ENCODE results near the gene GKAP1.

GKAP1 gene

GRCh38 chr9:83699615-83700014, 118.0 kb downstream of the GKAP1 start:
- Histone ChIP-seq H3K23ac (ENCODE audit: low read depth, low read length, poor library complexity) (no peak overlapping the region), H2AK5ac (ENCODE audit: low read depth, low read length) (no peak overlapping the region), H3K14ac (ENCODE audit: low read length) (no peak overlapping the region), H3K4me3 (ENCODE audit: low read length in 2 of 2) (no peak overlapping the region), H2BK12ac (ENCODE audit: low read length) (no peak overlapping the region), H3K4ac (ENCODE audit: low read length) (no peak overlapping the region), H4K8ac (ENCODE audit: low read depth, low read length) (no peak overlapping the region), H3K4me1 (ENCODE audit: control insufficient read depth in 2 of 2, insufficient read depth in 1 of 2, low read depth in 1 of 2, low read length in 2 of 2) (peaks cover 0 to 1% of the 10 kb centered on the region in 2 donors), H3K79me1 (ENCODE audit: low read depth, low read length) (peaks cover 6% of the 10 kb centered on the region), H3K36me3 (replicated peaks in 1 of 2; ENCODE audit: control insufficient read depth in 2 of 2, insufficient read depth in 2 of 2, low read length in 2 of 2) (peaks cover 0 to 34% of the 10 kb centered on the region in 2 donors), H2BK5ac (ENCODE audit: low read length) (no peak overlapping the region), H3K27me3 (ENCODE audit: control insufficient read depth in 3 of 3, insufficient read depth in 3 of 3, low read depth in 1 of 3, low read length in 3 of 3) (no peaks in the 10 kb centered on the region), H3K9ac (ENCODE audit: low read depth, low read length, poor library complexity) (no peak overlapping the region), H3K4me2 (ENCODE audit: insufficient read depth, low read length, poor library complexity, severe bottlenecking) (no peak overlapping the region), H3K18ac (ENCODE audit: low read length) (no peak overlapping the region), H4K91ac (ENCODE audit: low read depth, low read length, poor library complexity) (no peak overlapping the region), H2BK15ac (ENCODE audit: low read length) (no peak overlapping the region), H2AFZ (ENCODE audit: low read length) (no peak overlapping the region), H3K27ac (replicated peaks; ENCODE audit: low read length) (no peak overlapping the region), H2BK120ac (ENCODE audit: low read depth, low read length) (no peak overlapping the region), H3K9me3 (replicated peaks in 1 of 2; ENCODE audit: control insufficient read depth in 2 of 2, insufficient read depth in 1 of 2, low read depth in 1 of 2, low read length in 2 of 2) (peaks cover 0 to 7% of the 10 kb centered on the region in 2 donors)
- no CpG with 5 or more reads among the region's 3 CpGs for WGBS, 2 donors (ENCODE audit: extremely low coverage in 2 of 2, insufficient read length in 2 of 2, insufficient replicate concordance in 1 of 2)
- DNase-seq (ENCODE audit: low spot score): no peak

DNA sequence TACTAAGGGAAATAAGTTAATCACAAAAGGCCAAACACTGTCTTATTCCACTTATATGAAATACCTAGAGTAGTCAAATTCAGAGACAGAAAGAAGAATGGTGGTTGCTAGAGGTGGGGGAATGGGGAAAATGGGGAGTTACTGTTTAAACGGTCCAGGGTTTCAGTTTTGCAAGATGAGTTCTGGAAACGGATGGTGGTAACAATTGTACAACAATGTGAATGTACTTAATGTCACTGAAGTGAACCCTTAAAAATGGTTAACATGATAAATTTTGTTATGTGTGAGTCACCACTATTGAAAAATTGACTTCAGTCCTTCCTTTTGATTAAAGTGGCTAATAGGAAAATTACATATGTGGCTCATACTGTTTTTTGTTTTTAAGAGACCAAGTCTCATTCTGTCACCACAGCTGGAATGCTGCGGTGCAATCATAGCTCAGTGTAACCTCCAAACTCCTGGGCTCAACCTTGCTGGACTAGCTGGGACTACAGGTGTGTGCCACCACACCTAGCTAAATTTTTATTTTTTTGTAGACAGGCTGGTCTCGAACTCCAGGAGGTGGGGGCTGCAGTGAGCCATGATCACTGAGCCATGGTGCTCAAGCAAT, 118.5 kb downstream of the GKAP1 start:
- Histone ChIP-seq H2BK5ac (ENCODE audit: low read length) (no peak overlapping the region), H3K36me3 (replicated peaks in 1 of 2; ENCODE audit: control insufficient read depth in 2 of 2, insufficient read depth in 2 of 2, low read length in 2 of 2) (peaks cover 0 to 29% of the 10 kb centered on the region in 2 donors), H3K14ac (ENCODE audit: low read length) (no peak overlapping the region), H3K18ac (ENCODE audit: low read length) (no peak overlapping the region), H2AK5ac (ENCODE audit: low read depth, low read length) (no peak overlapping the region), H3K4ac (ENCODE audit: low read length) (no peak overlapping the region), H2BK120ac (ENCODE audit: low read depth, low read length) (no peak overlapping the region), H3K27ac (replicated peaks; ENCODE audit: low read length) (no peak overlapping the region), H3K9me3 (replicated peaks in 1 of 2; ENCODE audit: control insufficient read depth in 2 of 2, insufficient read depth in 1 of 2, low read depth in 1 of 2, low read length in 2 of 2) (peaks cover 0 to 7% of the 10 kb centered on the region in 2 donors), H3K23ac (ENCODE audit: low read depth, low read length, poor library complexity) (no peak overlapping the region), H3K4me1 (ENCODE audit: control insufficient read depth in 2 of 2, insufficient read depth in 1 of 2, low read depth in 1 of 2, low read length in 2 of 2) (peaks cover 0 to 1% of the 10 kb centered on the region in 2 donors), H2BK15ac (ENCODE audit: low read length) (no peak overlapping the region), H4K91ac (ENCODE audit: low read depth, low read length, poor library complexity) (no peak overlapping the region), H3K4me2 (ENCODE audit: insufficient read depth, low read length, poor library complexity, severe bottlenecking) (no peak overlapping the region), H3K79me1 (ENCODE audit: low read depth, low read length) (peaks cover 6% of the 10 kb centered on the region), H3K27me3 (ENCODE audit: control insufficient read depth in 3 of 3, insufficient read depth in 3 of 3, low read depth in 1 of 3, low read length in 3 of 3) (no peaks in the 10 kb centered on the region), H2AFZ (ENCODE audit: low read length) (no peak overlapping the region), H4K8ac (ENCODE audit: low read depth, low read length) (no peak overlapping the region), H3K4me3 (ENCODE audit: low read length in 2 of 2) (no peak overlapping the region), H3K9ac (ENCODE audit: low read depth, low read length, poor library complexity) (no peak overlapping the region), H2BK12ac (ENCODE audit: low read length) (no peak overlapping the region)
- no peak for DNase-seq (ENCODE audit: low spot score)
- no CpG with 5 or more reads among the region's 4 CpGs for WGBS, 2 donors (ENCODE audit: extremely low coverage in 2 of 2, insufficient read length in 2 of 2, insufficient replicate concordance in 1 of 2)

GRCh38 chr9:83691492-83691891, 126.1 kb downstream of the GKAP1 start:
- Histone ChIP-seq H2BK5ac (ENCODE audit: low read length) (no peak overlapping the region), H2BK12ac (ENCODE audit: low read length) (no peak overlapping the region), H2BK120ac (ENCODE audit: low read depth, low read length) (no peak overlapping the region)

More at GRCh38 chr9:83691492-83691891, 126.1 kb downstream of the GKAP1 start:
- Histone ChIP-seq H3K4me1 (ENCODE audit: control insufficient read depth in 2 of 2, insufficient read depth in 1 of 2, low read depth in 1 of 2, low read length in 2 of 2) (no peaks in the 10 kb centered on the region), H3K4me2 (ENCODE audit: insufficient read depth, low read length, poor library complexity, severe bottlenecking) (no peak overlapping the region), H2BK15ac (ENCODE audit: low read length) (no peak overlapping the region), H3K9me3 (replicated peaks in 1 of 2; ENCODE audit: control insufficient read depth in 2 of 2, insufficient read depth in 1 of 2, low read depth in 1 of 2, low read length in 2 of 2) (no peaks in the 10 kb centered on the region), H4K91ac (ENCODE audit: low read depth, low read length, poor library complexity) (no peak overlapping the region), H4K8ac (ENCODE audit: low read depth, low read length) (no peak overlapping the region), H3K27me3 (ENCODE audit: control insufficient read depth in 3 of 3, insufficient read depth in 3 of 3, low read depth in 1 of 3, low read length in 3 of 3) (no peaks in the 10 kb centered on the region), H3K36me3 (replicated peaks in 1 of 2; ENCODE audit: control insufficient read depth in 2 of 2, insufficient read depth in 2 of 2, low read length in 2 of 2) (peaks cover 0 to 8% of the 10 kb centered on the region in 2 donors), H2AK5ac (ENCODE audit: low read depth, low read length) (no peak overlapping the region), H3K4ac (ENCODE audit: low read length) (no peak overlapping the region), H3K14ac (ENCODE audit: low read length) (no peak overlapping the region), H3K23ac (ENCODE audit: low read depth, low read length, poor library complexity) (no peak overlapping the region), H3K4me3 (ENCODE audit: low read length in 2 of 2) (no peak overlapping the region), H3K27ac (replicated peaks; ENCODE audit: low read length) (no peak overlapping the region), H2AFZ (ENCODE audit: low read length) (no peak overlapping the region), H3K9ac (ENCODE audit: low read depth, low read length, poor library complexity) (no peak overlapping the region), H3K79me1 (ENCODE audit: low read depth, low read length) (peaks cover 2% of the 10 kb centered on the region), H3K18ac (ENCODE audit: low read length) (no peak overlapping the region)
- DNase-seq (ENCODE audit: low spot score): no peak
- no CpG with 5 or more reads among the region's 3 CpGs for WGBS, 2 donors (ENCODE audit: extremely low coverage in 2 of 2, insufficient read length in 2 of 2, insufficient replicate concordance in 1 of 2)
